ENCODE results near the gene GAD1. TPM values are rescaled to one million over a fixed set of nuclear protein-coding genes. Genes with fewer than 3 reads are reported as not detected.

The GAD1 gene
- polyA plus RNA-seq, 2 of the 4 experiments (the other 2 are of a cell fraction) = 0.15 to 0.48 TPM

- Histone ChIP-seq H3K27ac (no peak overlapping the region), H3K4me1 (peaks cover 25% of the 10 kb centered on the region), H3K4me3 (no peak overlapping the region), H3K4me2 (no peak overlapping the region), H3K9me3 (no peaks in the 10 kb centered on the region)
- TF ChIP-seq RCOR1 (IDR thresholded peaks at IDR 0.05; ENCODE audit: low read depth, low read length) (no peak), RFX5 (IDR thresholded peaks at IDR 0.05) (no peak), KDM5A (IDR thresholded peaks at IDR 0.05) (no peak), FOSL2 (IDR thresholded peaks at IDR 0.05) (no peak), FOSL2 (CRISPR knock-in tag; IDR thresholded peaks at IDR 0.05) (no peak), BCL3 (IDR thresholded peaks at IDR 0.05) (no peak), MYC (IDR thresholded peaks at IDR 0.05; ENCODE audit: borderline replicate concordance, low read length) (no peak), SREBF2 (IDR thresholded peaks at IDR 0.05) (no peak)
- no peak for ATAC-seq
- no peak for DNase-seq (ENCODE audit: low read depth in 1 of 2, low spot score in 1 of 2)
- ChIA-PET CTCF (interaction anchor here (0.9 to 1.4 kb wide), 5 partner anchors 9 to 463 kb away, joined by 3 to 5 read pairs (median 4); no protein-coding TSS in a partner anchor), POLR2A (no interaction called here)
- 24% methylated on average over 2 of the region's 2 CpGs for WGBS (ENCODE audit: missing lambda C conversion rate)
- no peak for FAIRE-seq
Observed at GRCh38 chr2:170824526-170825015, 7.9 kb downstream of the GAD1 start.

- ATAC-seq (0 out of 6 replicates have a peak, but pooled peaks of 1 of the 2 experiments have one; percentile 26), FAIRE-seq (no peak), DNase-seq (ENCODE audit: low read depth in 1 of 2, low spot score in 1 of 2) (no peak)
- no peak overlapping the region for H3K4me2 ChIP-seq
- peaks cover 3% of the 10 kb centered on the region; the same call in 2 of the 3 replicates for H3K4me1 ChIP-seq
- no peaks in the 10 kb centered on the region for H3K9me3 ChIP-seq
- ChIA-PET CTCF (interaction anchor here (1.2 to 2.3 kb wide), 3 partner anchors 12 to 430 kb away, joined by 3 to 8 read pairs (median 6); no protein-coding TSS in a partner anchor), POLR2A (no interaction called here)
- WGBS (ENCODE audit: missing lambda C conversion rate) = 39% methylated on average over 6 of the region's 6 CpGs
- no peak overlapping the region for H3K27ac ChIP-seq
- no peak overlapping the region for H3K4me3 ChIP-seq
- TF ChIP-seq ZFP36 (IDR thresholded peaks at IDR 0.05; ENCODE audit: borderline replicate concordance, partially characterized antibody) = no peak
- TF ChIP-seq HOXA7 (CRISPR knock-in tag; IDR thresholded peaks at IDR 0.05) = no peak
- no peak for TF ChIP-seq GATA3 (IDR thresholded peaks at IDR 0.05; ENCODE audit: borderline replicate concordance)
- TF ChIP-seq HES2 (IDR thresholded peaks at IDR 0.05) = no peak
- TF ChIP-seq NR3C1 (IDR thresholded peaks at IDR 0.05) = no peak
- TF ChIP-seq JUNB (IDR thresholded peaks at IDR 0.05) = no peak
- TF ChIP-seq KDM5A (IDR thresholded peaks at IDR 0.05) = no peak
- TF ChIP-seq EHF (CRISPR knock-in tag; IDR thresholded peaks at IDR 0.05) = no peak
- TF ChIP-seq POLR2AphosphoS2 (conservative IDR thresholded peaks at IDR 0.05; ENCODE audit: low read length) = no peak
- no peak for TF ChIP-seq ESRRA (IDR thresholded peaks at IDR 0.05; ENCODE audit: borderline replicate concordance, low read length)
- no peak for TF ChIP-seq CBX2 (IDR thresholded peaks at IDR 0.05; ENCODE audit: borderline replicate concordance, low read depth)
Observed at GRCh38 chr2:170827841-170828532, 11.3 kb downstream of the GAD1 start.

GRCh38 chr2:170828533-170828916 lies 11.8 kb downstream of the GAD1 start:
- Histone ChIP-seq H3K9me3 (no peaks in the 10 kb centered on the region), H3K4me1 (no peaks in the 10 kb centered on the region; the same call in 2 of the 3 replicates), H3K27ac (no peak overlapping the region), H3K4me3 (no peak overlapping the region), H3K4me2 (no peak overlapping the region)
- no peak for ATAC-seq
- TF ChIP-seq HOXB5 (CRISPR knock-in tag; IDR thresholded peaks at IDR 0.05) (no peak), RFX5 (IDR thresholded peaks at IDR 0.05) (no peak), ZFP36 (IDR thresholded peaks at IDR 0.05; ENCODE audit: borderline replicate concordance, partially characterized antibody) (no peak), ESRRA (IDR thresholded peaks at IDR 0.05; ENCODE audit: borderline replicate concordance, low read length) (no peak), PHF8 (IDR thresholded peaks at IDR 0.05; ENCODE audit: borderline replicate concordance, low read depth) (no peak), RCOR1 (IDR thresholded peaks at IDR 0.05; ENCODE audit: low read depth, low read length) (no peak), BCL3 (IDR thresholded peaks at IDR 0.05) (no peak), USF2 (IDR thresholded peaks at IDR 0.05) (no peak), NFE2L2 (conservative IDR thresholded peaks at IDR 0.05; ENCODE audit: low read length) (no peak)
- ChIA-PET POLR2A (no interaction called here), CTCF (no interaction called here)
- WGBS (ENCODE audit: missing lambda C conversion rate) = 18% methylated on average over 5 of the region's 5 CpGs
- FAIRE-seq = no peak
- DNase-seq (ENCODE audit: low read depth in 1 of 2, low spot score in 1 of 2) = no peak

All from A549 (cell line).